C4-2B (cell line): ENCODE results near the gene YIPF5.

Experiments used
- ZFX ChIP-seq: fragments of 450-650 bp; IDR thresholded peaks from 2 replicates; pipeline ENCODE4 v1.6.1; 2017
- TF ChIP-seq, protein P1 (sequence below): fragments of 450-650 bp; conservative IDR thresholded peaks from 2 replicates; pipeline ENCODE4 v1.5.1; 2017; ENCODE audit warnings: mild to moderate bottlenecking

DNA sequence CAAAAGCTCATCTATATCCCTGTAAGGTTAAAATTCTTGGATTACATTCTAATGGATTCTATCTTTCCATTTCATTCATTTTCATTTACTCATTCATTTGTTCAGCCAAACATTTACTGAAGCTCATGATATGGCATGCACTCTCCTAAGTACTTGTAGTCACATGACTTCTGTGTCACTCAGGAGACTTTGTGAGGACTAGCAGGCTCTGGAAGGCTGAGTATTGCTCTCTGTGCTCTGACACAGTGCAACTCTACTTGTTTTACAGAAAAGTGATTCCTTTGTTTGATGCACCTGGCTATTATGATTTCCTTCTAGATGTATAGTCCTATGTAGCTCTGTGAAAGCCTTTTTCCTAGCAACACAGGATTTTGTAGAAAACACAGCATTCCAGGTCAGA is 53.0 kb downstream of the YIPF5 start:
- TF ChIP-seq, protein P1, sequence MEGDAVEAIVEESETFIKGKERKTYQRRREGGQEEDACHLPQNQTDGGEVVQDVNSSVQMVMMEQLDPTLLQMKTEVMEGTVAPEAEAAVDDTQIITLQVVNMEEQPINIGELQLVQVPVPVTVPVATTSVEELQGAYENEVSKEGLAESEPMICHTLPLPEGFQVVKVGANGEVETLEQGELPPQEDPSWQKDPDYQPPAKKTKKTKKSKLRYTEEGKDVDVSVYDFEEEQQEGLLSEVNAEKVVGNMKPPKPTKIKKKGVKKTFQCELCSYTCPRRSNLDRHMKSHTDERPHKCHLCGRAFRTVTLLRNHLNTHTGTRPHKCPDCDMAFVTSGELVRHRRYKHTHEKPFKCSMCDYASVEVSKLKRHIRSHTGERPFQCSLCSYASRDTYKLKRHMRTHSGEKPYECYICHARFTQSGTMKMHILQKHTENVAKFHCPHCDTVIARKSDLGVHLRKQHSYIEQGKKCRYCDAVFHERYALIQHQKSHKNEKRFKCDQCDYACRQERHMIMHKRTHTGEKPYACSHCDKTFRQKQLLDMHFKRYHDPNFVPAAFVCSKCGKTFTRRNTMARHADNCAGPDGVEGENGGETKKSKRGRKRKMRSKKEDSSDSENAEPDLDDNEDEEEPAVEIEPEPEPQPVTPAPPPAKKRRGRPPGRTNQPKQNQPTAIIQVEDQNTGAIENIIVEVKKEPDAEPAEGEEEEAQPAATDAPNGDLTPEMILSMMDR = no peak
- no peak for TF ChIP-seq ZFX
